Neuronal stem cell (in vitro differentiated cells): ENCODE data around the gene RAMACL.
A peak's percentile ranks its signal among the peaks of the same experiment; 100 is the strongest.

Source experiments
- DNase-seq: peaks from one replicate; pipeline ENCODE4 v3.0.0-alpha.2; 2013; ENCODE audit warnings: low spot score
- H2AFZ ChIP-seq: one replicate; pipeline ENCODE4 v1.6.1; 2013; ENCODE audit warnings: mild to moderate bottlenecking, low read length, inconsistent platforms
- H2AK5ac ChIP-seq: 2 replicates; pipeline ENCODE4 v1.6.1; 2013; ENCODE audit warnings: low read depth, mild to moderate bottlenecking, inconsistent platforms, low read length, moderate library complexity, mixed read lengths
- H2BK120ac ChIP-seq: 2 replicates; pipeline ENCODE4 v1.6.1; 2013; ENCODE audit warnings: low read depth, mild to moderate bottlenecking, inconsistent platforms, low read length, moderate library complexity, mixed read lengths
- H2BK12ac ChIP-seq: one replicate; pipeline ENCODE4 v1.6.1; 2013; ENCODE audit warnings: low read length, inconsistent platforms
- H2BK15ac ChIP-seq: 2 replicates; pipeline ENCODE4 v1.6.1; 2013; ENCODE audit warnings: mild to moderate bottlenecking, low read length, inconsistent platforms, mixed read lengths
- H2BK5ac ChIP-seq: one replicate; pipeline ENCODE4 v1.6.1; 2013; ENCODE audit warnings: inconsistent platforms, mild to moderate bottlenecking, low read length, moderate library complexity
- H3K14ac ChIP-seq: one replicate; pipeline ENCODE4 v1.6.1; 2013; ENCODE audit warnings: low read length, inconsistent platforms
- H3K18ac ChIP-seq: 2 replicates; pipeline ENCODE4 v1.6.1; 2013; ENCODE audit warnings: low read length, inconsistent platforms
- H3K23ac ChIP-seq: 2 replicates; pipeline ENCODE4 v1.6.1; 2013; ENCODE audit warnings: low read depth, mild to moderate bottlenecking, mixed read lengths, low read length, inconsistent platforms; ENCODE audit not compliant: poor library complexity
- H3K27ac ChIP-seq: replicated peaks from 3 replicates; pipeline ENCODE4 v1.5.1; 2013; ENCODE audit warnings: low read length, inconsistent platforms
- H3K27me3 ChIP-seq, 3 experiments: 2 replicates each; pipeline ENCODE4 v1.6.1; 2013; ENCODE audit warnings: low read length in 3 of 3, mild to moderate bottlenecking in 2 of 3, inconsistent platforms in 1 of 3, low read depth in 1 of 3, mixed read lengths in 1 of 3, moderate library complexity in 1 of 3; ENCODE audit not compliant: control insufficient read depth in 3 of 3, insufficient read depth in 3 of 3
- H3K36me3 ChIP-seq, 2 donors: replicated peaks in 1 of 2; 2 replicates each; pipeline ENCODE4 v1.6.1; 2013; ENCODE audit warnings: low read length in 2 of 2; ENCODE audit not compliant: control insufficient read depth in 2 of 2, insufficient read depth in 2 of 2
- H3K4ac ChIP-seq: 2 replicates; pipeline ENCODE4 v1.6.1; 2013; ENCODE audit warnings: inconsistent platforms, mild to moderate bottlenecking, low read length, moderate library complexity
- H3K4me1 ChIP-seq, 2 donors: 1 replicate in 1 of 2; 2 replicates in 1 of 2; pipeline ENCODE4 v1.6.1; 2013; ENCODE audit warnings: low read length in 2 of 2, low read depth in 1 of 2; ENCODE audit not compliant: control insufficient read depth in 2 of 2, insufficient read depth in 1 of 2
- H3K4me2 ChIP-seq: one replicate; pipeline ENCODE4 v1.6.1; 2013; ENCODE audit warnings: mild to moderate bottlenecking, low read length, inconsistent platforms; ENCODE audit not compliant: insufficient read depth, poor library complexity, severe bottlenecking
- H3K4me3 ChIP-seq, 2 donors: 2 replicates each; pipeline ENCODE4 v1.5.1; 2013; ENCODE audit warnings: low read length in 2 of 2, mild to moderate bottlenecking in 2 of 2, inconsistent platforms in 1 of 2, moderate library complexity in 1 of 2
- H3K79me1 ChIP-seq: one replicate; pipeline ENCODE4 v1.6.1; 2013; ENCODE audit warnings: low read depth, mild to moderate bottlenecking, inconsistent platforms, low read length, moderate library complexity
- H3K9ac ChIP-seq: one replicate; pipeline ENCODE4 v1.6.1; 2013; ENCODE audit warnings: mild to moderate bottlenecking, low read depth, low read length, inconsistent platforms; ENCODE audit not compliant: poor library complexity
- H3K9me3 ChIP-seq, 2 donors: replicated peaks in 1 of 2; 2 replicates each; pipeline versions ENCODE3 to v1.6.1; 2013; ENCODE audit warnings: low read length in 2 of 2, mild to moderate bottlenecking in 2 of 2, inconsistent platforms in 1 of 2, low read depth in 1 of 2, mixed read lengths in 1 of 2, moderate library complexity in 1 of 2; ENCODE audit not compliant: control insufficient read depth in 2 of 2, insufficient read depth in 1 of 2
- H4K8ac ChIP-seq: one replicate; pipeline ENCODE4 v1.6.1; 2013; ENCODE audit warnings: low read depth, mild to moderate bottlenecking, inconsistent platforms, low read length, moderate library complexity
- H4K91ac ChIP-seq: one replicate; pipeline ENCODE4 v1.6.1; 2013; ENCODE audit warnings: low read length, low read depth, mild to moderate bottlenecking, inconsistent platforms; ENCODE audit not compliant: poor library complexity
- WGBS, 2 donors: extraction: QIAGEN DNeasy Blood & Tissue Kit; methylation state at CpG; one replicate each; pipeline ENCODE4 v1.1.7; 2013; ENCODE audit warnings: missing lambda C conversion rate in 2 of 2, mixed read lengths in 1 of 2; ENCODE audit not compliant: insufficient read length in 2 of 2, insufficient replicate concordance in 1 of 2; ENCODE audit errors: extremely low coverage in 2 of 2; 5-methylcytosine and 5-hydroxymethylcytosine counted together

RAMACL gene

DNA sequence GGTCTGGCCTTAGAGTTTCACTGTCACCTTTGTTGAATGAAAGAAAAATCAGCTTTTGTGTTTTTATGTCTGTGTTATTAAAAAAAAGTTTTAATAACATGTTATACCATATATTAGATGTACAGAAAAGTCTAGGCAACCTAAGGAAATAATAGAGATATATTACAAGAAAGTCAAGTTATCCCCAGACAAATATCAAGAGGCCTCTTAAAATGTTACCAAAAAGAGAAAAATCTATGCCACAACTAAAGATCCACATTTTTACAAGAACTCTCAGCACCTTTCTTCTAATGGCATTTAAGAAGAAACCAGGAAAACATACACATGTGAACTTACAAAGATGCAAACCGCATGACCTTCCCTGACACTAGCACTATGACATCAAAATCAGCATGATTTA lies 26.8 kb downstream of the RAMACL start:
- no peaks in the 10 kb centered on the region for H3K27me3 ChIP-seq
- no peak overlapping the region for H2AK5ac ChIP-seq
- DNase-seq = no peak
- H3K9me3 ChIP-seq = peaks cover 5 to 20% of the 10 kb centered on the region in 2 donors
- no peak overlapping the region for H3K23ac ChIP-seq
- H3K4me2 ChIP-seq = no peak overlapping the region
- no peak overlapping the region for H2BK12ac ChIP-seq
- H3K4me1 ChIP-seq = peaks cover 9 to 14% of the 10 kb centered on the region in 2 donors
- H3K9ac ChIP-seq = no peak overlapping the region
- H4K8ac ChIP-seq = no peak overlapping the region
- H3K14ac ChIP-seq = no peak overlapping the region
- peaks cover 3% of the 10 kb centered on the region for H3K79me1 ChIP-seq
- no peak overlapping the region for H3K4me3 ChIP-seq
- H2BK5ac ChIP-seq = no peak overlapping the region
- H3K36me3 ChIP-seq = peaks cover 0 to 9% of the 10 kb centered on the region in 2 donors
- no peak overlapping the region for H2BK15ac ChIP-seq
- WGBS, 2 donors = no CpG with 5 or more reads among the region's 1 CpG
- H3K18ac ChIP-seq = no peak overlapping the region
- no peak overlapping the region for H2AFZ ChIP-seq
- no peak overlapping the region for H3K27ac ChIP-seq
- H4K91ac ChIP-seq = no peak overlapping the region
- H3K4ac ChIP-seq = no peak overlapping the region
- no peak overlapping the region for H2BK120ac ChIP-seq

GRCh38 chr6:166559211-166559610 lies 27.3 kb downstream of the RAMACL start:
- no peak for DNase-seq
- H3K9me3 ChIP-seq = peaks cover 5 to 20% of the 10 kb centered on the region in 2 donors
- peaks cover 0 to 9% of the 10 kb centered on the region in 2 donors for H3K36me3 ChIP-seq
- no peak overlapping the region for H3K9ac ChIP-seq
- H4K91ac ChIP-seq = no peak overlapping the region
- no peak overlapping the region for H4K8ac ChIP-seq
- H2BK12ac ChIP-seq = no peak overlapping the region
- no peak overlapping the region for H3K14ac ChIP-seq
- no peak overlapping the region for H2BK5ac ChIP-seq
- peaks cover 3% of the 10 kb centered on the region for H3K79me1 ChIP-seq
- H3K27me3 ChIP-seq = no peaks in the 10 kb centered on the region
- H3K4me3 ChIP-seq = no peak overlapping the region
- peaks cover 14 to 17% of the 10 kb centered on the region in 2 donors for H3K4me1 ChIP-seq
- no peak overlapping the region for H3K23ac ChIP-seq
- H3K18ac ChIP-seq = no peak overlapping the region
- H2BK15ac ChIP-seq = no peak overlapping the region
- WGBS, 2 donors = no CpG with 5 or more reads among the region's 5 CpGs
- no peak overlapping the region for H2AK5ac ChIP-seq
- H3K4me2 ChIP-seq = no peak overlapping the region
- H3K27ac ChIP-seq = no peak overlapping the region
- H2AFZ ChIP-seq = no peak overlapping the region
- H3K4ac ChIP-seq = no peak overlapping the region
- no peak overlapping the region for H2BK120ac ChIP-seq

GRCh38 chr6:166558156-166559005 lies 28.1 kb downstream of the RAMACL start:
- Histone ChIP-seq H2BK15ac (no peak overlapping the region), H3K27ac (no peak overlapping the region), H4K91ac (no peak overlapping the region), H2BK5ac (no peak overlapping the region), H3K9me3 (peaks cover 5 to 20% of the 10 kb centered on the region in 2 donors), H2BK120ac (no peak overlapping the region), H3K23ac (no peak overlapping the region), H2BK12ac (no peak overlapping the region), H3K9ac (no peak overlapping the region), H4K8ac (no peak overlapping the region), H3K14ac (no peak overlapping the region), H3K4me3 (no peak overlapping the region), H3K18ac (no peak overlapping the region), H2AK5ac (no peak overlapping the region), H2AFZ (no peak overlapping the region), H3K79me1 (peaks cover 3% of the 10 kb centered on the region), H3K4me1 (peaks cover 20 to 21% of the 10 kb centered on the region in 2 donors), H3K27me3 (no peaks in the 10 kb centered on the region), H3K4me2 (no peak overlapping the region), H3K36me3 (peaks cover 0 to 3% of the 10 kb centered on the region in 2 donors), H3K4ac (no peak overlapping the region)
- DNase-seq = no peak
- no CpG with 5 or more reads among the region's 12 CpGs for WGBS, 2 donors

DNA sequence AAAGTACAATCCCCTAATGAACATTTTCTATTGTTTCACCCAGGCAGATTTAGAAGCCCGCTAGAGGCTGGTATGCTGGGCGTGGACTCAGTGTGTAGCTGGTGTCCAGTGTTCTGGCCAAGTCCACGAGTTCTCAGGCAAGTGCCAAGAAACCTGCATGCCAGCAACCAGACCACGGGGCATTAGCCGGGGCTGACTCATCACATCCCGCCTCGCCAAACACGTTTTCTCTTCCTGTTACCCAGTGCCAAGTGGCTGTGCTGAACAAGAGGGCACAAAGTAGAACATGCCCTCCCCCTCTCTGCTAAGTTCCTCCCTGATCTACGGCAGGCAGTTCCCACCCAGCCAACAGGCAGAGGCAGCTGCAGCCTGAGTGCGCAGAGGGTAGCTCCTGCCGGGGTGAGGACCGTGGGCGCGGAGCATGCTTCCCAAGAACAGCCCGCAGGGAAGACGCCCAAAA lies 29.6 kb downstream of the RAMACL start:
- H4K8ac ChIP-seq = peak overlapping the region; percentile 43
- no peaks in the 10 kb centered on the region for H3K36me3 ChIP-seq
- no peak overlapping the region for H3K14ac ChIP-seq
- H2AFZ ChIP-seq = no peak overlapping the region
- peaks cover 21 to 23% of the 10 kb centered on the region in 2 donors for H3K4me1 ChIP-seq
- no peak for DNase-seq
- H3K27ac ChIP-seq = no peak overlapping the region
- peak overlapping the region; percentile 10 for H3K9ac ChIP-seq
- peaks cover 3% of the 10 kb centered on the region for H3K79me1 ChIP-seq
- no peak overlapping the region for H3K4me3 ChIP-seq
- peak overlapping the region; percentile 74 for H3K18ac ChIP-seq
- H3K4ac ChIP-seq = no peak overlapping the region
- H2BK12ac ChIP-seq = no peak overlapping the region
- H2BK15ac ChIP-seq = no peak overlapping the region
- no peak overlapping the region for H2BK120ac ChIP-seq
- no peak overlapping the region for H4K91ac ChIP-seq
- peak overlapping the region; percentile 61 for H3K23ac ChIP-seq
- no peaks in the 10 kb centered on the region for H3K27me3 ChIP-seq
- peaks cover 5 to 20% of the 10 kb centered on the region in 2 donors for H3K9me3 ChIP-seq
- WGBS, 2 donors = no CpG with 5 or more reads among the region's 16 CpGs
- no peak overlapping the region for H3K4me2 ChIP-seq
- no peak overlapping the region for H2BK5ac ChIP-seq
- H2AK5ac ChIP-seq = peak overlapping the region; percentile 18
